Astrocyte (in vitro differentiated cells and primary cell): Measurements from ENCODE around the gene SRGAP2B. TPM values are rescaled to one million over a fixed set of nuclear protein-coding genes. Genes with fewer than 3 reads are reported as not detected.
"Not testable (repeated sequence)": the region's sequence is repeated elsewhere in the genome, so short reads cannot be mapped to it uniquely, and the experiment has no call there.

ENCODE experiments used
- DNase-seq: peaks from one replicate; pipeline ENCODE4 v3.0.0-alpha.2; 2010; ENCODE audit warnings: low read depth
- FAIRE-seq: peaks from 2 replicates; lab custom pipeline; 2011; peaks lifted over from hg19 to GRCh38; lab: Jason Lieb, UNC
- H2AFZ ChIP-seq: 2 replicates; pipeline ENCODE4 v1.6.0; 2012; ENCODE audit warnings: low read depth, low read length, inconsistent platforms
- H3K27ac ChIP-seq: 2 replicates; pipeline ENCODE4 v1.5.1; 2011; ENCODE audit warnings: low read depth, low read length, inconsistent platforms
- H3K27me3 ChIP-seq: 2 replicates; pipeline ENCODE4 v1.6.0; 2011; ENCODE audit warnings: low read length, inconsistent platforms; ENCODE audit not compliant: insufficient read depth
- H3K36me3 ChIP-seq: 2 replicates; pipeline ENCODE4 v1.5.1; 2011; ENCODE audit warnings: low read length, inconsistent platforms; ENCODE audit not compliant: insufficient read depth
- H3K4me1 ChIP-seq: 2 replicates; pipeline ENCODE4 v1.5.1; 2011; ENCODE audit warnings: low read length, inconsistent platforms; ENCODE audit not compliant: insufficient read depth
- H3K4me2 ChIP-seq: 2 replicates; pipeline ENCODE4 v1.6.0; 2012; ENCODE audit warnings: low read length, inconsistent platforms
- H3K4me3 ChIP-seq: 2 replicates; pipeline ENCODE4 v1.5.1; 2011; ENCODE audit warnings: low read depth, mild to moderate bottlenecking, low read length, inconsistent platforms; ENCODE audit not compliant: insufficient read depth
- H3K79me2 ChIP-seq: 2 replicates; pipeline ENCODE4 v1.6.0; 2012; ENCODE audit warnings: mild to moderate bottlenecking, low read length, inconsistent platforms; ENCODE audit not compliant: insufficient read depth
- H3K9ac ChIP-seq: 2 replicates; pipeline ENCODE4 v1.6.0; 2012; ENCODE audit warnings: mild to moderate bottlenecking, low read length, inconsistent platforms
- H3K9me3 ChIP-seq: 2 replicates; pipeline ENCODE4 v1.5.1; 2012; ENCODE audit warnings: low read depth, mild to moderate bottlenecking, low read length, inconsistent platforms; ENCODE audit not compliant: insufficient read depth
- H4K20me1 ChIP-seq: 2 replicates; pipeline ENCODE4 v1.6.0; 2012; ENCODE audit warnings: low read length, inconsistent platforms; ENCODE audit not compliant: insufficient read depth
- H3K27ac Mint-ChIP-seq: one replicate; pipeline ENCODE4 v1.8.0; 2021; ENCODE audit warnings: mild to moderate bottlenecking, mixed read lengths; ENCODE audit not compliant: unreplicated experiment
- H3K27me3 Mint-ChIP-seq: one replicate; pipeline ENCODE4 v1.8.0; 2021; ENCODE audit warnings: low read depth, mixed read lengths; ENCODE audit not compliant: unreplicated experiment
- H3K36me3 Mint-ChIP-seq: one replicate; pipeline ENCODE4 v1.8.0; 2021; ENCODE audit warnings: low read depth, mixed read lengths; ENCODE audit not compliant: unreplicated experiment
- H3K4me1 Mint-ChIP-seq: one replicate; pipeline ENCODE4 v1.8.0; 2021; ENCODE audit warnings: low read depth, mixed read lengths; ENCODE audit not compliant: unreplicated experiment
- H3K4me3 Mint-ChIP-seq: one replicate; pipeline ENCODE4 v1.8.0; 2021; ENCODE audit warnings: mild to moderate bottlenecking, moderate library complexity, mixed read lengths; ENCODE audit not compliant: unreplicated experiment
- H3K9me3 Mint-ChIP-seq: one replicate; pipeline ENCODE4 v1.8.0; 2021; ENCODE audit warnings: mild to moderate bottlenecking, mixed read lengths; ENCODE audit not compliant: unreplicated experiment
- total RNA-seq: library from RNA; stranded (reverse); gene quantifications from 2 replicates; pipeline ENCODE4 v1.2.1, GENCODE V29; 2021

Gene SRGAP2B
- total RNA-seq, 1 donor from 2014 or later, result 72.3 TPM

GRCh38 chr1:145021749-145022148 is 73.4 kb downstream of the SRGAP2B start:
- not testable (repeated sequence) for DNase-seq, H3K27me3 ChIP-seq, H3K9ac ChIP-seq, H4K20me1 ChIP-seq, H3K27ac Mint-ChIP-seq, H3K9me3 ChIP-seq, H3K4me3 ChIP-seq, H3K36me3 Mint-ChIP-seq, H3K9me3 Mint-ChIP-seq, H2AFZ ChIP-seq, H3K4me1 Mint-ChIP-seq, H3K79me2 ChIP-seq, FAIRE-seq, H3K27me3 Mint-ChIP-seq, H3K4me2 ChIP-seq, H3K4me1 ChIP-seq, H3K4me3 Mint-ChIP-seq, H3K27ac ChIP-seq, H3K36me3 ChIP-seq

DNA sequence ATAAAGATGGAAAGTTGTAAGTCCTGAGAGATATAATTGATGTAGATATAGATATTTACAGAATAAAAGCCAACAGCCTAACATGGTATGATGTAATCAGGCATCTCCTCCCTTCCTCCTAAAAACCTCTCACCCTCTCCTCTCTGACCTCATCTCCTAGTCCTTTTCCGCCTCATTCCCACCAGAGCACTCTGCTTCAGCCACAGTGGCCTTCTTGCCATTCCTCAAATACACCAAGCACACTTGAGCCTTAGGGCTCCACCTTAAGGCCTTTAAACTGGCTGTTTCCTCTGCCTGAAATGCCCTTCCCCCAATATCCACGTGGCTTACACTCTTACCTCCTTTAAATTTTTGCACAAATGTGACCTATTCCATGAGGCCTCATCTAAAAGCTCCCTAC is 75.4 kb downstream of the SRGAP2B start:
- Mint-ChIP-seq H3K4me3 (peak overlapping the region; percentile 43), H3K27ac (peak overlapping the region; percentile 22)
- not testable (repeated sequence) for H3K36me3 ChIP-seq, DNase-seq, FAIRE-seq, H3K4me3 ChIP-seq, H2AFZ ChIP-seq, H3K4me1 Mint-ChIP-seq, H3K79me2 ChIP-seq, H3K27ac ChIP-seq, H3K27me3 Mint-ChIP-seq, H3K4me1 ChIP-seq, H4K20me1 ChIP-seq, H3K9me3 Mint-ChIP-seq, H3K9ac ChIP-seq, H3K27me3 ChIP-seq, H3K9me3 ChIP-seq, H3K4me2 ChIP-seq, H3K36me3 Mint-ChIP-seq

DNA sequence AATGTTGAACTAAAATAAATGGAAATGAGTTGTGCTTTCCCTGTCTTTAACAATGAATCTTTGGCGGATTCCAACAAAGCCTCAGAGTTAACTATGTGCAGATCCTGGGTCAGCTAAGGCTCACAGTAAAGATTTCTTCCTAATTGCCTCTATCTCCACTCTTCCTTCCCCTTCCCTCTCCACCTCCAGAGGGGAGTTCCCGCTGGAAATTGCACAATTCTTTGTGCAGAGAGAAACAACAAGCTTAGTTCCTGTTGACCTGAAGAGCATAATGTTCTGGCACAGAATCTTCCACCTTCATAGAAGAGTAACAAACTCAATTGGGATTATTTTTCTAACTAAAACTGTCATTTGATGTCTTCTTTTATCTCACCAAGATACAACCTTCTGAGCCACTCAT is 77.4 kb downstream of the SRGAP2B start:
- not testable (repeated sequence) for H4K20me1 ChIP-seq, H3K4me3 Mint-ChIP-seq, H3K27me3 Mint-ChIP-seq, H3K9ac ChIP-seq, FAIRE-seq, H3K27me3 ChIP-seq, H3K4me1 Mint-ChIP-seq, H3K36me3 Mint-ChIP-seq, H3K9me3 Mint-ChIP-seq, H3K4me2 ChIP-seq, H3K4me3 ChIP-seq, H2AFZ ChIP-seq, H3K9me3 ChIP-seq, H3K79me2 ChIP-seq, H3K36me3 ChIP-seq, H3K4me1 ChIP-seq, H3K27ac Mint-ChIP-seq, H3K27ac ChIP-seq, DNase-seq

GRCh38 chr1:145016492-145016862 is 78.7 kb downstream of the SRGAP2B start:
- not testable (repeated sequence) for H3K4me2 ChIP-seq, H3K27ac Mint-ChIP-seq, DNase-seq, H3K4me3 ChIP-seq, H3K9ac ChIP-seq, H3K36me3 Mint-ChIP-seq, H2AFZ ChIP-seq, H3K79me2 ChIP-seq, H3K4me1 Mint-ChIP-seq, H3K9me3 Mint-ChIP-seq, H3K9me3 ChIP-seq, H3K36me3 ChIP-seq, H3K27me3 ChIP-seq, H4K20me1 ChIP-seq, FAIRE-seq, H3K27ac ChIP-seq, H3K4me1 ChIP-seq, H3K4me3 Mint-ChIP-seq, H3K27me3 Mint-ChIP-seq

- H3K27me3 Mint-ChIP-seq, H3K27ac ChIP-seq, H3K9me3 Mint-ChIP-seq, H3K36me3 Mint-ChIP-seq, H4K20me1 ChIP-seq, H3K27me3 ChIP-seq, H3K4me1 ChIP-seq, H3K36me3 ChIP-seq, H2AFZ ChIP-seq, H3K4me3 ChIP-seq, H3K4me1 Mint-ChIP-seq, H3K79me2 ChIP-seq, H3K9ac ChIP-seq, H3K9me3 ChIP-seq, DNase-seq, H3K4me2 ChIP-seq: not testable (repeated sequence)
- H3K4me3 Mint-ChIP-seq, result peak overlapping the region; percentile 42
- FAIRE-seq, result peak; percentile 67
- peak overlapping the region; percentile 96 for H3K27ac Mint-ChIP-seq
Measured at GRCh38 chr1:145015744-145016491, 79.2 kb downstream of the SRGAP2B start.

GRCh38 chr1:145013353-145013752 is 81.8 kb downstream of the SRGAP2B start:
- H3K4me1 Mint-ChIP-seq, H3K27me3 Mint-ChIP-seq, H3K27ac ChIP-seq, H3K36me3 Mint-ChIP-seq, H3K27ac Mint-ChIP-seq, H3K4me2 ChIP-seq, H3K9me3 ChIP-seq, H3K4me3 ChIP-seq, DNase-seq, H3K4me1 ChIP-seq, H3K27me3 ChIP-seq, H3K36me3 ChIP-seq, H3K79me2 ChIP-seq, H4K20me1 ChIP-seq, FAIRE-seq, H2AFZ ChIP-seq, H3K9ac ChIP-seq, H3K9me3 Mint-ChIP-seq, H3K4me3 Mint-ChIP-seq: not testable (repeated sequence)
